SU-DHL-6 (cell line): ENCODE results near the gene THSD4.

Experiments used
- CTCF ChIP-seq: fragments of 200-600 bp; sonication (generic); IDR thresholded peaks from one replicate; pipeline ENCODE4 v1.5.1; 2017; ENCODE audit warnings: antibody characterized with exemption, mild to moderate bottlenecking, low read length, moderate library complexity; ENCODE audit not compliant: insufficient read depth, poor library complexity, severe bottlenecking
- EZH2phosphoT487 ChIP-seq: fragments of 200-600 bp; sonication (generic), shearing (Covaris generic); conservative IDR thresholded peaks from 2 replicates; pipeline ENCODE4 v1.6.1; 2018; ENCODE audit warnings: mild to moderate bottlenecking, antibody characterized with exemption, low read length, moderate library complexity, mixed read lengths

GRCh38 chr15:71195242-71195641, 80.0 kb downstream of the THSD4 start:
- TF ChIP-seq CTCF (no peak), EZH2phosphoT487 (no peak)
